ENCODE data around the gene MRM3. TPM values are rescaled to one million over a fixed set of nuclear protein-coding genes. Genes with fewer than 3 reads are reported as not detected.

MRM3 gene
- total and polyA plus RNA-seq, 2 donors (not counting 3 experiments of a cell fraction or from before 2014, with no cell fraction given) = 17.1 to 19.2 TPM

DNA sequence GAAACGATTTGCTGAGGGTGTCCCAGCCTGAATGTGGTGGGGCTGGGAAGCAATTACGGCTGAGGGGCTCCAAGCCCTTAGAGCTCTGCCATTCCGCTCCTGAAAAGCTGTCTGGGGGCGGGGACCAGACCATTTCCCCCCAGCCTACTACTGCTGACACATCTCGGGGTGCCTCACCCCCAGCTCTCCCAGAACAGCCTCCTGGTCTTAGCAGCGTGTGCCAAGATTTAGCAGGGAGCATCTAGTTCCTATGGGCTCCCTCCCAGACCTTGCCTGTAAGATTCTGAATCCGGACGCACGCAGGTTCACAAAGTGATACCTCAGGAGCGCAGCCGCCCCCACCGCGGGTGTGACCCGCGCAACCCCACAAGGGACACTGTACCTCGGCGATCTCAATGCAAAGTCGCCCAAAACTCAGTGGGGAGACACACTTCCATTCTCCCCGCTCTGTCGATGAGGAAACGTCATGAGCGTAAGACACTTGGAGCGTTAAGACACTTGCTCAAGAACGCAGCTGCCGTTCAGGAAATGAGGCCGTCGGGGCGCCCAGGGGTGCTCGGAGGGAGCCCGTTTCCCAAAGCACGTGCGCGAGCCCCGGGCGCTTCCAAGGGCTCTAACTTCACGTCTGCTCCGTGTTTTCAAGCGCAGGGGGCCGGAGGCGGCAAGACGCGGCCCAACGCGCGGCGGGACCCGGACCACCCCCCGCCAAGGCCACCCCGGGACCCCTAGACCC is 30.7 kb upstream of the MRM3 start:
- peak overlapping the region; percentile 34 to 82 (median 78) for H3K4me3 ChIP-seq (replicated peaks in 1 of 3; ENCODE audit: insufficient read depth in 1 of 3, low read depth in 1 of 3, low read length in 3 of 3)
- peak overlapping the region; percentile 70 for H2AFZ ChIP-seq (ENCODE audit: low read depth, low read length)
- peak overlapping the region; percentile 64 for H3K4me2 ChIP-seq (ENCODE audit: insufficient read depth, low read length)
- CTCF ChIA-PET = interaction anchor here (1.2 to 3.2 kb wide), 4 partner anchors 51 to 339 kb away, joined by 3 to 18 read pairs (median 7); partner anchors contain the start of gene TIMM22
- peaks cover 50% of the 10 kb centered on the region for H3K79me2 ChIP-seq (ENCODE audit: control insufficient read depth, insufficient read depth, low read length)
- no peaks in the 10 kb centered on the region for H4K20me1 ChIP-seq (replicated peaks; ENCODE audit: control insufficient read depth, extremely low read depth, insufficient read depth, low read length)
- FAIRE-seq (peak; percentile 62), DNase-seq (ENCODE audit: low read depth, low spot score) (peak; percentile 39)
- BruUV-seq (replicated peaks) = TSS peak; percentile 40
- peaks cover 9 to 13% of the 10 kb centered on the region in 2 experiments for H3K36me3 ChIP-seq (ENCODE audit: control insufficient read depth in 2 of 2, extremely low read depth in 1 of 2, insufficient read depth in 2 of 2, low read length in 2 of 2)
- H3K4me1 ChIP-seq (ENCODE audit: control insufficient read depth, extremely low read depth, insufficient read depth, low read length) = peaks cover 15% of the 10 kb centered on the region
- H3K27me3 ChIP-seq (ENCODE audit: control insufficient read depth in 2 of 2, insufficient read depth in 2 of 2, low read length in 2 of 2) = no peaks in the 10 kb centered on the region
- H3K9me1 ChIP-seq (replicated peaks; ENCODE audit: control insufficient read depth, extremely low read depth, insufficient read depth, low read length) = no peaks in the 10 kb centered on the region
- no peaks in the 10 kb centered on the region for H3K9me3 ChIP-seq (replicated peaks; ENCODE audit: control insufficient read depth, insufficient read depth, low read length)
- TF ChIP-seq, protein P1, sequence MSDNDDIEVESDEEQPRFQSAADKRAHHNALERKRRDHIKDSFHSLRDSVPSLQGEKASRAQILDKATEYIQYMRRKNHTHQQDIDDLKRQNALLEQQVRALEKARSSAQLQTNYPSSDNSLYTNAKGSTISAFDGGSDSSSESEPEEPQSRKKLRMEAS (IDR thresholded peaks at IDR 0.05; ENCODE audit: insufficient read depth, insufficient read length) = peak; percentile 63
- no peak for TF ChIP-seq POLR2A (IDR thresholded peaks at IDR 0.05; ENCODE audit: low read depth, low read length)
- POLR2A ChIA-PET = no interaction called here
- intact Hi-C loops (cut with micrococcal nuclease) = loop anchor here (1.0 kb wide), 4 partner anchors 18 to 230 kb away; partner anchors contain the start of genes GLOD4, MRM3 and VPS53
- peak overlapping the region; percentile 30 for H3K27ac ChIP-seq (ENCODE audit: insufficient read depth, low read depth, low read length)
- dilution Hi-C loops (cut with MboI; ENCODE audit: extremely low pct_ligation_motif_present, low sequenced_read_pairs) = no loop called here
- peak overlapping the region; percentile 75 for H3K9ac ChIP-seq (replicated peaks; ENCODE audit: extremely low read depth, insufficient read depth, low read length)

- Histone ChIP-seq H3K4me2 (ENCODE audit: insufficient read depth, low read length) (peak within 1 kb of the TSS; percentile 64), H3K9me1 (replicated peaks; ENCODE audit: control insufficient read depth, extremely low read depth, insufficient read depth, low read length) (no peaks in the 10 kb centered on the region), H3K27me3 (ENCODE audit: control insufficient read depth in 2 of 2, insufficient read depth in 2 of 2, low read length in 2 of 2) (no peaks in the 10 kb centered on the region), H3K36me3 (ENCODE audit: control insufficient read depth in 2 of 2, extremely low read depth in 1 of 2, insufficient read depth in 2 of 2, low read length in 2 of 2) (peaks cover 4 to 6% of the 10 kb centered on the region in 2 experiments), H3K9me3 (replicated peaks; ENCODE audit: control insufficient read depth, insufficient read depth, low read length) (no peaks in the 10 kb centered on the region), H4K20me1 (replicated peaks; ENCODE audit: control insufficient read depth, extremely low read depth, insufficient read depth, low read length) (no peaks in the 10 kb centered on the region), H3K79me2 (ENCODE audit: control insufficient read depth, insufficient read depth, low read length) (peaks cover 43% of the 10 kb centered on the region), H3K9ac (replicated peaks; ENCODE audit: extremely low read depth, insufficient read depth, low read length) (peak within 1 kb of the TSS; percentile 75), H3K4me3 (replicated peaks in 1 of 3; ENCODE audit: insufficient read depth in 1 of 3, low read depth in 1 of 3, low read length in 3 of 3) (peak within 1 kb of the TSS; percentile 34 to 82 (median 78)), H3K27ac (ENCODE audit: insufficient read depth, low read depth, low read length) (peak within 1 kb of the TSS; percentile 30), H2AFZ (ENCODE audit: low read depth, low read length) (peak within 1 kb of the TSS; percentile 70), H3K4me1 (ENCODE audit: control insufficient read depth, extremely low read depth, insufficient read depth, low read length) (peaks cover 18% of the 10 kb centered on the region)
- intact Hi-C loops (cut with micrococcal nuclease) (loop anchor here (1.0 kb wide), 4 partner anchors 19 to 229 kb away; partner anchors contain the start of genes GLOD4, MRM3 and VPS53), dilution Hi-C loops (cut with MboI; ENCODE audit: extremely low pct_ligation_motif_present, low sequenced_read_pairs) (no loop called here)
- ChIA-PET POLR2A (no interaction called here), CTCF (interaction anchor here (0.8 to 3.2 kb wide), 9 partner anchors 10 to 340 kb away, joined by 3 to 18 read pairs (median 4); partner anchors contain the start of gene TIMM22)
- DNase-seq (ENCODE audit: low read depth, low spot score) (peak; percentile 92), FAIRE-seq (peak; percentile 85)
- TF ChIP-seq POLR2A (IDR thresholded peaks at IDR 0.05; ENCODE audit: low read depth, low read length) (peak; percentile 64), GATA2 (IDR thresholded peaks at IDR 0.05; ENCODE audit: insufficient read depth, insufficient read length, low read depth, low read length) (no peak), MYC (IDR thresholded peaks at IDR 0.05; ENCODE audit: low read depth, low read length) (peak; percentile 75), JUN (IDR thresholded peaks at IDR 0.05; ENCODE audit: borderline replicate concordance, insufficient read depth, insufficient read length, low read depth) (no peak), EZH2 (IDR thresholded peaks at IDR 0.05; ENCODE audit: borderline replicate concordance, low read depth, low read length, severe bottlenecking) (no peak), CTCF (IDR thresholded peaks at IDR 0.05; ENCODE audit: extremely low read depth in 1 of 2, insufficient read depth in 1 of 2, low read depth in 1 of 2, low read length in 2 of 2) (peak; percentile 94 to 99), FOS (IDR thresholded peaks at IDR 0.05; ENCODE audit: borderline replicate concordance, insufficient read depth, low read length) (no peak), POLR2AphosphoS5 (IDR thresholded peaks at IDR 0.05; ENCODE audit: insufficient read depth, low read depth, low read length) (peak; percentile 93)
- TF ChIP-seq, protein P1 (IDR thresholded peaks at IDR 0.05; ENCODE audit: insufficient read depth, insufficient read length) = no peak
- no TSS peak for BruUV-seq (replicated peaks)
Measured at GRCh38 chr17:752002-752619, 30.0 kb upstream of the MRM3 start, which contains the start of gene GEMIN4. GEMIN4 (minus strand) TSS chr17:752264; CDS start chr17:752142, 122 bp downstream.
